Testis (tissue), 2 donors: ENCODE measurements around the gene STX5.

Experiments
- POLR2A ChIP-seq: fragments of 450-650 bp; IDR thresholded peaks from one replicate; pipeline ENCODE4 v1.6.1; 2017; ENCODE audit warnings: antibody characterized with exemption, mild to moderate bottlenecking, moderate library complexity
- TF ChIP-seq, protein P1 (sequence below), 3 experiments: fragments of 450-650 bp in 2 of 3; fragments of 200-600 bp in 1 of 3; sonication (generic) in 1 of 3; IDR thresholded peaks; one replicate each; pipeline ENCODE4 v1.5.1; 2016 to 2019; ENCODE audit warnings: antibody characterized with exemption in 3 of 3, mild to moderate bottlenecking in 2 of 3, moderate library complexity in 1 of 3

DNA sequence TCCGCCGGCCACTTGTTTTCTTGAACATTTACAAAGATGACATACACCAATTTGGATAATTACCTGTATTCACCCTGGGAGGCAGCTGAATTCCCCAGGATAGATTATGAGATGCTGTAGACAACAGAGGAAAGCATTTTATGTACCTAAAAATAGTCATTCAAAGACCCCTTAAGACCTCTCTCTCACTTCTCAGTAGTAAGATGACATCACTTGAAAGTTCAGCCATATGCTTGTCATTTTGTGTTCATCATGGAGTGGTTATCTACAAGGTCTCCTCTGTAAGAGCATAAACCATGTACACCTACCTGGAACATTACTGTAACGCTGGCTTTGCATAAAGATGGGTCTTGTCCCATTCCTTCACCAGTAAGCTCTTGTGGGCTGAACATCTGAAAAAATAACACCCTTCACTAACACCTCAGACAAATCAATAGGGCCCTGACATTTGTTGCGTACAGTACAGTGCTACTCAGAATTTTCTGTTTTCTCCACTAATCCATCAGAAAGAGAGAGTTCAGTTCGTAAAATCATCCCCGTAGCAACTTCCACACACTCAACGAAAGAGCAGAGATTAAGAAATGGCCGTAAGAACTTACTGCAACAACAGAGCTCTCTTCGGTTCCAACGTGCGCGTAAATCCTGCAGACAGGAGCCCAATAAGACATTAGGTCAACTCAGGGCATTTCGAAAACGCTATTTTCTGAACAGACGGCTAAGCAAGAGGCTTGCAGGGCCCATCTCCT lies 23.1 kb upstream of the STX5 start:
- TF ChIP-seq, protein P1, sequence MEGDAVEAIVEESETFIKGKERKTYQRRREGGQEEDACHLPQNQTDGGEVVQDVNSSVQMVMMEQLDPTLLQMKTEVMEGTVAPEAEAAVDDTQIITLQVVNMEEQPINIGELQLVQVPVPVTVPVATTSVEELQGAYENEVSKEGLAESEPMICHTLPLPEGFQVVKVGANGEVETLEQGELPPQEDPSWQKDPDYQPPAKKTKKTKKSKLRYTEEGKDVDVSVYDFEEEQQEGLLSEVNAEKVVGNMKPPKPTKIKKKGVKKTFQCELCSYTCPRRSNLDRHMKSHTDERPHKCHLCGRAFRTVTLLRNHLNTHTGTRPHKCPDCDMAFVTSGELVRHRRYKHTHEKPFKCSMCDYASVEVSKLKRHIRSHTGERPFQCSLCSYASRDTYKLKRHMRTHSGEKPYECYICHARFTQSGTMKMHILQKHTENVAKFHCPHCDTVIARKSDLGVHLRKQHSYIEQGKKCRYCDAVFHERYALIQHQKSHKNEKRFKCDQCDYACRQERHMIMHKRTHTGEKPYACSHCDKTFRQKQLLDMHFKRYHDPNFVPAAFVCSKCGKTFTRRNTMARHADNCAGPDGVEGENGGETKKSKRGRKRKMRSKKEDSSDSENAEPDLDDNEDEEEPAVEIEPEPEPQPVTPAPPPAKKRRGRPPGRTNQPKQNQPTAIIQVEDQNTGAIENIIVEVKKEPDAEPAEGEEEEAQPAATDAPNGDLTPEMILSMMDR (IDR thresholded peaks at IDR 0.05): no peak
- TF ChIP-seq POLR2A: no peak
